Liver (tissue), 9 donors: ENCODE results near the gene CDH15. TPM values are rescaled to one million over a fixed set of nuclear protein-coding genes. Genes with fewer than 3 reads are reported as not detected.

Experiments used
- DNase-seq: peaks from one replicate; pipeline ENCODE4 v3.0.0-alpha.2; 2017; ENCODE audit warnings: low spot score
- H3K27ac ChIP-seq, 2 donors: one replicate each; pipeline ENCODE4 v1.7.0; 2013; ENCODE audit warnings: inconsistent platforms in 2 of 2, low read length in 2 of 2, control low read depth in 1 of 2, low read depth in 1 of 2, mild to moderate bottlenecking in 1 of 2
- H3K27me3 ChIP-seq, 4 donors: one replicate each; pipeline versions ENCODE4 v1.6.1 to v1.7.0; 2013; ENCODE audit warnings: low read length in 3 of 4, inconsistent platforms in 1 of 4, mild to moderate bottlenecking in 1 of 4, moderate library complexity in 1 of 4; ENCODE audit not compliant: control insufficient read depth in 4 of 4, insufficient read depth in 4 of 4
- H3K36me3 ChIP-seq, 4 donors: one replicate each; pipeline versions ENCODE4 v1.6.1 to v1.7.0; 2013; ENCODE audit warnings: low read length in 3 of 4, mild to moderate bottlenecking in 3 of 4, low read depth in 1 of 4, moderate library complexity in 1 of 4; ENCODE audit not compliant: control insufficient read depth in 4 of 4, insufficient read depth in 3 of 4
- H3K4me1 ChIP-seq, 4 donors: one replicate each; pipeline versions ENCODE4 v1.6.1 to v1.7.0; 2013; ENCODE audit warnings: low read length in 3 of 4, mild to moderate bottlenecking in 3 of 4, moderate library complexity in 1 of 4; ENCODE audit not compliant: control insufficient read depth in 4 of 4, insufficient read depth in 4 of 4
- H3K4me3 ChIP-seq, 3 donors: one replicate each; pipeline versions ENCODE4 v1.6.1 to v1.7.0; 2013; ENCODE audit warnings: low read length in 3 of 3, control low read depth in 1 of 3, low read depth in 1 of 3, mild to moderate bottlenecking in 1 of 3
- H3K9ac ChIP-seq, 2 donors: one replicate each; pipeline ENCODE4 v1.7.0; 2013; ENCODE audit warnings: low read length in 2 of 2, mild to moderate bottlenecking in 2 of 2, moderate library complexity in 2 of 2, control low read depth in 1 of 2, low read depth in 1 of 2
- H3K9me3 ChIP-seq, 4 donors: one replicate each; pipeline versions ENCODE4 v1.6.1 to v1.7.0; 2013; ENCODE audit warnings: low read length in 3 of 4; ENCODE audit not compliant: control insufficient read depth in 4 of 4
- CTCF ChIP-seq: fragments of 150-350 bp; IDR thresholded peaks from 2 replicates; pipeline ENCODE4 v1.5.1; 2017; ENCODE audit warnings: improper control_type of control experiment, low read depth, low read length; ENCODE audit not compliant: missing input control
- EGR1 ChIP-seq, 2 donors: IDR thresholded peaks; 2 replicates each; pipeline ENCODE4 v1.6.1; 2016 to 2018; ENCODE audit warnings: antibody characterized with exemption in 2 of 2, low read depth in 2 of 2
- FOXA1 ChIP-seq: IDR thresholded peaks from 2 replicates; pipeline ENCODE4 v1.6.1; 2016; ENCODE audit warnings: antibody characterized with exemption
- FOXA2 ChIP-seq: IDR thresholded peaks from 2 replicates; pipeline ENCODE4 v1.6.1; 2016; ENCODE audit warnings: antibody characterized with exemption
- GABPA ChIP-seq, 2 donors: IDR thresholded peaks in 1 of 2; conservative IDR thresholded peaks in 1 of 2; 2 replicates each; pipeline ENCODE4 v1.6.1; 2016; ENCODE audit warnings: antibody characterized with exemption in 2 of 2, mild to moderate bottlenecking in 1 of 2, moderate library complexity in 1 of 2
- HNF4A ChIP-seq, 2 donors: conservative IDR thresholded peaks; 2 replicates each; pipeline ENCODE4 v1.6.1; 2016; ENCODE audit warnings: antibody characterized with exemption in 2 of 2, mild to moderate bottlenecking in 2 of 2
- HNF4G ChIP-seq: IDR thresholded peaks from 2 replicates; pipeline ENCODE4 v1.6.1; 2016; ENCODE audit warnings: antibody characterized with exemption
- JUND ChIP-seq, 2 donors: IDR thresholded peaks; 2 replicates each; pipeline ENCODE4 v1.6.1; 2016; ENCODE audit warnings: antibody characterized with exemption in 2 of 2
- MAX ChIP-seq: IDR thresholded peaks from 2 replicates; pipeline ENCODE4 v1.6.1; 2016; ENCODE audit warnings: antibody characterized with exemption
- NR2F2 ChIP-seq: IDR thresholded peaks from 2 replicates; pipeline ENCODE4 v1.6.1; 2016; ENCODE audit warnings: antibody characterized with exemption
- RAD21 ChIP-seq, 2 donors: IDR thresholded peaks; 2 replicates each; pipeline ENCODE4 v1.6.1; 2016; ENCODE audit warnings: antibody characterized with exemption in 2 of 2, mild to moderate bottlenecking in 2 of 2
- RXRA ChIP-seq, 2 donors: IDR thresholded peaks; 2 replicates each; pipeline ENCODE4 v1.6.1; 2017 to 2018; ENCODE audit warnings: antibody characterized with exemption in 2 of 2, mild to moderate bottlenecking in 1 of 2
- SP1 ChIP-seq: IDR thresholded peaks from 2 replicates; pipeline ENCODE4 v1.6.1; 2018; ENCODE audit warnings: antibody characterized with exemption, mild to moderate bottlenecking
- TAF1 ChIP-seq: conservative IDR thresholded peaks from 2 replicates; pipeline ENCODE4 v1.6.1; 2016; ENCODE audit warnings: antibody characterized with exemption, mild to moderate bottlenecking
- YY1 ChIP-seq: IDR thresholded peaks from 2 replicates; pipeline ENCODE4 v1.6.1; 2016; ENCODE audit warnings: antibody characterized with exemption, mild to moderate bottlenecking
- ZBTB33 ChIP-seq: IDR thresholded peaks from 2 replicates; pipeline ENCODE4 v1.6.1; 2016; ENCODE audit warnings: antibody characterized with exemption
- WGBS: extraction: QIAGEN DNeasy Blood & Tissue Kit; methylation state at CpG from one replicate; pipeline ENCODE4 v1.1.7; 2013; 5-methylcytosine and 5-hydroxymethylcytosine counted together
- polyA plus RNA-seq, 2 donors: library from polyadenylated mRNA; stranded (reverse) in 1 of 2; unstranded in 1 of 2; fragments of 200-250 nt in 1 of 2; fragments of >200 nt in 1 of 2; fragmentation: Nextera tagmentation in 1 of 2; extraction: Ambion mirVana in 1 of 2; gene quantifications; one replicate each; pipeline versions ENCODE4 v1.2.1 to v1.2.3, GENCODE V29; 2013 to 2015
- total RNA-seq, 2 donors: library from RNA; depleted of rRNA; stranded (reverse); fragments of >200 nt; gene quantifications; one replicate each; pipeline ENCODE4 v1.2.3, GENCODE V29; 2014
- TF ChIP-seq, protein P1 (sequence below): IDR thresholded peaks from 2 replicates; pipeline ENCODE4 v1.6.1; 2016; ENCODE audit warnings: antibody characterized with exemption, mild to moderate bottlenecking
- donor health status: healthy.
- donor health status: healthy.
- donor health status: healthy.
- donor health status: healthy.
- donor health status: healthy.

The CDH15 gene
- total and polyA plus RNA-seq, 4 donors = 0.12 TPM; not detected in 3

DNA sequence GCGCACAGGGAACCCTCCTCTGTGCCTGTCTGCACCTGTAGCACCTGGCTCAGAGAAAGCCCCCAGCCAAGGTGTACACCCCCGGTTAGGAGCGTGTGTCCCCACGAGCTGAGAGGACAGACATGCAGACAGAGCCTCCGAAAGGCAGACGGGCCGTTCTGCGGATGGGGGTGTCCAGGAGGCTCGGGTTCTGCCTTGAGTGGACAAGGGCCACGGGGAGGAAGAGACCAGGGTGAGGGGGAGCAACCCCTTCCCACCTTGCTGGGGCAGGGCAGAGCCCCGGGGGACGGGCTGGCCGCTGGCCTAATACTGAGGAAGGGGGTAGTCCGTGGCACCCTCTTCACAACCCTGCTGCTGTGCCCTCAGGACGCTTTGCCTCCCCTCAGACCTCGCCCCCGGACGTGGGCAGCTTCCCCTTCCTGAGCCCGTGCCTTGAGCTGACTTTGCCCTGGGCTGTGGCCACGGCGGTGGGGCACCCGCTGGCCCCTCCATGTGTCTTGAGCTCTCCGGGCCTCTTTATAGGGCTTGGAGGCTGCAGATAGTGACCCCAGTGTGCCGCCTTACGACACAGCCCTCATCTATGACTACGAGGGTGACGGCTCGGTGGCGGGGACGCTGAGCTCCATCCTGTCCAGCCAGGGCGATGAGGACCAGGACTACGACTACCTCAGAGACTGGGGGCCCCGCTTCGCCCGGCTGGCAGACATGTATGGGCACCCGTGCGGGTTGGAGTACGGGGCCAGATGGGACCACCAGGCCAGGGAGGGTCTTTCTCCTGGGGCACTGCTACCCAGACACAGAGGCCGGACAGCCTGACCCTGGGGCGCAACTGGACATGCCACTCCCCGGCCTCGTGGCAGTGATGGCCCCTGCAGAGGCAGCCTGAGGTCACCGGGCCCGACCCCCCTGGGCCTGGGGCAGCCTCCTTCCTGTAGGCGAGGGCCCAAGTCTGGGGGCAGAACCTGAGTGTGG is 23.1 kb downstream of the CDH15 start:
- H3K4me1 ChIP-seq = peaks cover 0 to 5% (median 4%) of the 10 kb centered on the region in 4 donors
- 88% methylated on average over 45 of the region's 45 CpGs for WGBS
- no peak for DNase-seq

DNA sequence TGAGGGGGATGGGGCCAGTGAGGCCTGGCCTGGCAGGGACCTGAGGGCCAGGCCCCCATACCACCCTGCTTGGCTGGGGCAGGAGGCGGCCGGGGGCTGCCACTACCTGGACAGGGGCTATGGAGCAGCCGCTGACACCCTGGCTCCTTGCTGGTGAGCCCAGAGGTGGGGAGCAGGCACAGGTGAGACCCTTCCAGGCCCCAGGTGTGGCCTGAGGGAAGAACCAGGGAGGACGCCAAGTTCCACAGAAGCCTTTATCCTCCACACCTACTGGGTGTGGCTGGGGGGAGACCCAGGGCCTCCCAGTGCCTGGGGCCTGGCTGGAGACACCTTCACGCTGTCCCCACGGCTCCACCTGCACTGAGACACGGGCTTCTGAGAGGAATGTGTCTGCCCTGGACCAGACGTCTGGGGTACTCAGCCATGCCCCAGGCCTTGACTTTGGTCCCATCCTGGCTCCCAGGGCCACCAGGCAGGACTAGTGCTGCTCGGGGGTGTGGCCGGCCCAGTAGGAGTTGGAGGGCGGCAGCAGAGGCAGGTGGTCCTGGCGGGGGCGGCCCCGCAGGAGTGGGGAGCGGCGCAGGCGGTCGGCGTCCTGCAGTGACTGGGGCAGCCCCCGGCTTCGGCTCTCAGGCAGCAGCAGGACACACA is 24.1 kb downstream of the CDH15 start:
- Histone ChIP-seq H3K4me1 (peaks cover 0 to 13% (median 6%) of the 10 kb centered on the region in 4 donors), H3K9ac (no peak overlapping the region), H3K27ac (no peak overlapping the region), H3K36me3 (no peaks in the 10 kb centered on the region), H3K4me3 (no peak overlapping the region), H3K27me3 (peaks cover 0 to 9% (median under 1%) of the 10 kb centered on the region in 4 donors), H3K9me3 (no peaks in the 10 kb centered on the region)
- no peak for TF ChIP-seq NR2F2
- TF ChIP-seq YY1 = no peak
- TF ChIP-seq TAF1 = no peak
- no peak for TF ChIP-seq GABPA (IDR thresholded peaks at IDR 0.05 in 1 of 2, conservative IDR thresholded peaks at IDR 0.05 in 1 of 2)
- TF ChIP-seq FOXA2 = no peak
- no peak for TF ChIP-seq RXRA (IDR thresholded peaks at IDR 0.05)
- no peak for TF ChIP-seq SP1
- TF ChIP-seq FOXA1 = no peak
- no peak for DNase-seq
- WGBS = 86% methylated on average over 21 of the region's 21 CpGs

More for the DNA sequence above, 23.1 kb downstream of the CDH15 start:
- no peak overlapping the region for H3K4me3 ChIP-seq
- TF ChIP-seq RAD21 (IDR thresholded peaks at IDR 0.05) = no peak
- no peak for TF ChIP-seq MAX
- TF ChIP-seq YY1 = no peak
- H3K27ac ChIP-seq = no peak overlapping the region
- peaks cover 0 to 5% (median 0%) of the 10 kb centered on the region in 4 donors for H3K27me3 ChIP-seq
- no peaks in the 10 kb centered on the region for H3K36me3 ChIP-seq
- H3K9me3 ChIP-seq = no peaks in the 10 kb centered on the region
- H3K9ac ChIP-seq = no peak overlapping the region

DNA sequence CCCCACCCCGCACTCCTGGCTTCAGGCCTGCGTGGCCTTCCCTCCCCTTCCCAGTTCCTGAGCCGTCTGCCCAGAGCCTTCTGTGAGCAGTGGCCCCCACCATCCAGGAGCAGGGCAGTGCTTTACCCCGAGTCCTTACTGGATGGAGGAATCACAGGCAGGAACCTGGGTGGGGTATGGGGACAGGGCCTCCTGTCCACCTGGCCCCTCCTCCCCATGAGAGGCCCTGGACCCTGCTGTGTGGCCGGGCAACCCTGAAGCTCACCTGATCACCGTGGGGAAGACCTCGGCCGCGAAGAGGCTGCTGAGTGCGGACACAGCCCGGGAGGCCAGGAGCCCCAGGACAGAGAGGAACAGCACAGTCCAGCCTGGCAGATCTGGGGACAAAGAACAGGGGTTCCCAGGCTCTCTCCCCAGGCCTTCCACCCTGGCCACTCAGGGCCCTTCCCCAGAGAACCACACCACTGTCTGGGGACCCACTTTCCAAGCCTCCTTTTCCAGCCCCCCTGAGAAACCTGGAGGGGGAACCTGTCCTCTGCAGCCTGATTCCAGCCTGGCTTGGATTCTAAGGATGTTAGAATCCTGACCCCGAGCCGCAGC is 25.6 kb downstream of the CDH15 start:
- DNase-seq = no peak
- Histone ChIP-seq H3K9ac (no peak overlapping the region), H3K9me3 (no peaks in the 10 kb centered on the region), H3K4me3 (no peak overlapping the region), H3K27me3 (peaks cover 0 to 9% (median 1%) of the 10 kb centered on the region in 4 donors), H3K4me1 (peaks cover 0 to 13% (median 11%) of the 10 kb centered on the region in 4 donors), H3K27ac (no peak overlapping the region), H3K36me3 (no peaks in the 10 kb centered on the region)
- WGBS = 90% methylated on average over 13 of the region's 13 CpGs
- TF ChIP-seq RXRA (IDR thresholded peaks at IDR 0.05) (no peak), SP1 (no peak), EGR1 (IDR thresholded peaks at IDR 0.05; ENCODE audit: low read depth in 2 of 2) (no peak), FOXA2 (no peak), CTCF (no peak), JUND (IDR thresholded peaks at IDR 0.05) (no peak), GABPA (IDR thresholded peaks at IDR 0.05 in 1 of 2, conservative IDR thresholded peaks at IDR 0.05 in 1 of 2) (no peak), FOXA1 (no peak), TAF1 (no peak), ZBTB33 (no peak), NR2F2 (no peak), HNF4G (no peak), HNF4A (conservative IDR thresholded peaks at IDR 0.05) (no peak), RAD21 (IDR thresholded peaks at IDR 0.05) (no peak)
- TF ChIP-seq, protein P1, sequence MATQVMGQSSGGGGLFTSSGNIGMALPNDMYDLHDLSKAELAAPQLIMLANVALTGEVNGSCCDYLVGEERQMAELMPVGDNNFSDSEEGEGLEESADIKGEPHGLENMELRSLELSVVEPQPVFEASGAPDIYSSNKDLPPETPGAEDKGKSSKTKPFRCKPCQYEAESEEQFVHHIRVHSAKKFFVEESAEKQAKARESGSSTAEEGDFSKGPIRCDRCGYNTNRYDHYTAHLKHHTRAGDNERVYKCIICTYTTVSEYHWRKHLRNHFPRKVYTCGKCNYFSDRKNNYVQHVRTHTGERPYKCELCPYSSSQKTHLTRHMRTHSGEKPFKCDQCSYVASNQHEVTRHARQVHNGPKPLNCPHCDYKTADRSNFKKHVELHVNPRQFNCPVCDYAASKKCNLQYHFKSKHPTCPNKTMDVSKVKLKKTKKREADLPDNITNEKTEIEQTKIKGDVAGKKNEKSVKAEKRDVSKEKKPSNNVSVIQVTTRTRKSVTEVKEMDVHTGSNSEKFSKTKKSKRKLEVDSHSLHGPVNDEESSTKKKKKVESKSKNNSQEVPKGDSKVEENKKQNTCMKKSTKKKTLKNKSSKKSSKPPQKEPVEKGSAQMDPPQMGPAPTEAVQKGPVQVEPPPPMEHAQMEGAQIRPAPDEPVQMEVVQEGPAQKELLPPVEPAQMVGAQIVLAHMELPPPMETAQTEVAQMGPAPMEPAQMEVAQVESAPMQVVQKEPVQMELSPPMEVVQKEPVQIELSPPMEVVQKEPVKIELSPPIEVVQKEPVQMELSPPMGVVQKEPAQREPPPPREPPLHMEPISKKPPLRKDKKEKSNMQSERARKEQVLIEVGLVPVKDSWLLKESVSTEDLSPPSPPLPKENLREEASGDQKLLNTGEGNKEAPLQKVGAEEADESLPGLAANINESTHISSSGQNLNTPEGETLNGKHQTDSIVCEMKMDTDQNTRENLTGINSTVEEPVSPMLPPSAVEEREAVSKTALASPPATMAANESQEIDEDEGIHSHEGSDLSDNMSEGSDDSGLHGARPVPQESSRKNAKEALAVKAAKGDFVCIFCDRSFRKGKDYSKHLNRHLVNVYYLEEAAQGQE = no peak
